SJSA1 (cell line): Measurements from ENCODE around the gene CLHC1. TPM values are rescaled to one million over a fixed set of nuclear protein-coding genes. Genes with fewer than 3 reads are reported as not detected.
A peak's percentile ranks its signal among the peaks of the same experiment; 100 is the strongest.
"Not testable (repeated sequence)": the region's sequence is repeated elsewhere in the genome, so short reads cannot be mapped to it uniquely, and the experiment has no call there.

Experiments
- DNase-seq, 2 experiments: peaks; one replicate each; pipeline ENCODE4 v3.0.0-alpha.2; 2015 to 2020; ENCODE audit warnings: low spot score in 2 of 2, low read depth in 1 of 2
- H3K27ac ChIP-seq: fragments of 250-450 bp; sonication (Bioruptor Pico); 2 replicates; pipeline ENCODE4 v1.5.1; 2020; ENCODE audit warnings: mild to moderate bottlenecking, moderate library complexity
- H3K27me3 ChIP-seq: fragments of 250-450 bp; sonication (Bioruptor Pico); replicated peaks from 2 replicates; pipeline ENCODE4 v1.5.1; 2020; ENCODE audit warnings: mild to moderate bottlenecking, moderate library complexity
- H3K36me3 ChIP-seq: fragments of 250-450 bp; sonication (Bioruptor Pico); 2 replicates; pipeline ENCODE4 v1.5.1; 2020; ENCODE audit warnings: mild to moderate bottlenecking
- H3K4me1 ChIP-seq: fragments of 250-450 bp; sonication (Bioruptor Pico); replicated peaks from 2 replicates; pipeline ENCODE4 v1.6.1; 2021; ENCODE audit warnings: mild to moderate bottlenecking
- H3K4me3 ChIP-seq: fragments of 250-450 bp; sonication (Bioruptor Pico); 2 replicates; pipeline ENCODE4 v1.5.1; 2020; ENCODE audit warnings: mild to moderate bottlenecking
- H3K9me3 ChIP-seq: fragments of 250-450 bp; sonication (Bioruptor Pico); replicated peaks from 2 replicates; pipeline ENCODE4 v1.5.1; 2020; ENCODE audit warnings: mild to moderate bottlenecking
- total RNA-seq: library from RNA; depleted of rRNA; stranded (reverse); fragments of >200 nt; shearing (Covaris generic); gene quantifications from 2 replicates; pipeline ENCODE4 v1.2.3, GENCODE V29; 2014

Gene CLHC1
- total RNA-seq, 1 experiment from 2014 or later = 6.6 TPM

DNA sequence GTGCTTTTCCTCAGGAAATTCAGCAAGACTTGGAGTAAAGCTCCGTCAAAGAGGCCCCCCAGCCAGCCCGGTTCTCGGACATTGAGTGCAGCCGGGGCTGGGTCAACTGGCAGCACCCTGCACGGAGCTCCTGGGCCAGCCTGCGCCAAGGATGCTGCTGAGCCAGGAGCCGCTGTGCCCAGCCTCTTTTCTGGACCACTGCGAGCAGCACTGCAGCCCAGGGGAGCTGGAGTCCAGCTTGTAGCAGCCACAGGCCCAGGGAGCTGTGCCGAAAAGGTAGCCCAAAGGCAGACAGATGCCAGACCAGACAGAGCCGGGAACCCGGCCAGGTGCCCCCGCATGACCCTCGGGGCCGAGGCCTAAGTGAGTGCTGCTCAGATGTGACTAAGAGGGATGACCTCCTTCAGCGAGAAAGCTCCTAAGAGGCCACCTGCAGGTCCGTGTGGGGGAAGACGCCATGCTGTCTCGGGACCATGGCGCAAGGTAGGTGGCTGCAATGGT lies 7.3 kb downstream of the CLHC1 start:
- Histone ChIP-seq H3K4me1 (peaks cover 3% of the 10 kb centered on the region; the same call in 1 of the 2 replicates), H3K4me3 (no peak overlapping the region), H3K27ac (no peak overlapping the region), H3K9me3 (no peaks in the 10 kb centered on the region), H3K36me3 (peaks cover 9% of the 10 kb centered on the region), H3K27me3 (no peaks in the 10 kb centered on the region)
- DNase-seq = no peak

DNA sequence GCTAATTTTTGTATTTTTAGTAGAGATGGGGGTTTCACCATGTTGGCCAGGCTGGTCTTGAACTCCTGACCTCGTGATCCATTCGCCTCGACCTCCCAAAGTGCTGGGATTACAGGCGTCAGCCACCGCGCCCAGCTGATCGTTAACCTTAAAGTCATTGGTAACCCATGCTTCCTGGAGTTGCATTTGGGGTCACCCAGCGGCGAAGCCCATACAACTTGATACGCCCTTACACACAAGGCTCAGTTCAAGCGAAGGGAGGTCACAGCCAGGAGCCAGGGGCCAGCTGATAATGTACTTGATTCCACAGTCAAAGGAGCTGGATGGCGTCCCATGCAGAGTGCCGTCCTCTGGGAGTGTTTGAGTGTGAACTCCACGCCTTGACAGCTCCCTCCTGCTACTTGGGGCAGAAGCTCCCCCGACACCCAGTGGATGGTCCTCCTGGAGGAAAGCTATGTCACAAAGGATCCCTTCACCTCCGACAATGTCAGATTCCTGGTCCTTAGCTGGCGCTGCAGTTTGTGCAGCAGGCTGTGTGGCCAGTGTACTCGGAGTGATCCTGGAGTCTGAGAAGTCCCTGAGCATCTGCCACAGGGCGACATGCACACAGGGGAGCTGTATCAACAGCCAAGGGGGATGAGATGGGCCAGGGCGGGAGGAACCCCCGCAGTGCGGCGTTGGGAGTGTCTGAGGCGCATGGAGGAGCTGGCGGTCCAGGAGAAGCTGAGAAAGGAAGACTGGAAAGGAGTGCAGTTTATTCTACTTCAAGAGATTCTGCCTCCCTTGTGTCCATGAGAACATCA lies 7.9 kb downstream of the CLHC1 start:
- no peak for DNase-seq
- no peak overlapping the region for H3K27ac ChIP-seq
- H3K36me3 ChIP-seq = peaks cover 9% of the 10 kb centered on the region
- peaks cover 3% of the 10 kb centered on the region; the same call in 1 of the 2 replicates for H3K4me1 ChIP-seq
- H3K9me3 ChIP-seq = no peaks in the 10 kb centered on the region
- no peaks in the 10 kb centered on the region for H3K27me3 ChIP-seq
- no peak overlapping the region for H3K4me3 ChIP-seq

DNA sequence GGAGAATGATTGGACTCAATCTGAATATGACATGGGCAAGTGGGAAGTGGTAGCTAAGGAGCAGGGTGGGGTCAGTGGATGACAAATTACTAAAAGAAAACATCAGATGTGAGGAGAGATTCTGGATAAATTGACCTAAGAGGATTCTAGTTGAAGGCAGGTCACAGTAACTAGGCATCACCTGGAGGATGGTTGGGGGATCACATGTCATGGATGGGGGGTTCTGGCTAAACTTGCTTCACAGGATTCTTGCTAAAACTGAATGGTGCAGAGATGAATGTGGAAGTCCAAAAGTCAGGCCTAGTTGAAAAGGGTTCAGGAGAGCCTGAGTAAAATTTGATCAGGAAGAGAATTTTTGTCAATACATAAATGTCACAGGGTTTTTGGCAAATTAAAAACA lies 18.3 kb downstream of the CLHC1 start:
- Histone ChIP-seq H3K9me3 (no peaks in the 10 kb centered on the region), H3K27me3 (no peaks in the 10 kb centered on the region), H3K4me3 (no peak overlapping the region), H3K36me3 (no peaks in the 10 kb centered on the region), H3K27ac (no peak overlapping the region), H3K4me1 (no peaks in the 10 kb centered on the region)
- no peak for DNase-seq

DNA sequence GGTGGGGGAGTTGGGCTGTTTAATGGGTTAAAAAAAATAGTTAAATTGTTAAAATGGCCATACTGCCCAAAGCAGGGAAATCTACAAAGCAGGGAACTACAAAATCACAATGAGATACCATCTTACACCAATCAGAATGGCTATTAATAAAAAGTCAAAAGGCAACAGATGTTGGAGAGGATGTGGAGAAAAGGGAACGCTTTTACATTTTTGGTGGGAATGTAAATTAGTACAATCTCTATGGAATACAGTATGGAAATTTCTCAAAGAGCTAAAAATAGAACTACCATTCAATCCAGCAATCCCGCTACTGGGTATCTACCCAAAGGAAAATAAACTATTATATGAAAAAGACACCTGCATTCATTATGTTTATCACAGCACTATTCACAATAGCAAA lies 27.1 kb downstream of the CLHC1 start:
- no peaks in the 10 kb centered on the region for H3K27me3 ChIP-seq
- H3K36me3 ChIP-seq = no peaks in the 10 kb centered on the region
- H3K9me3 ChIP-seq = no peaks in the 10 kb centered on the region

DNA sequence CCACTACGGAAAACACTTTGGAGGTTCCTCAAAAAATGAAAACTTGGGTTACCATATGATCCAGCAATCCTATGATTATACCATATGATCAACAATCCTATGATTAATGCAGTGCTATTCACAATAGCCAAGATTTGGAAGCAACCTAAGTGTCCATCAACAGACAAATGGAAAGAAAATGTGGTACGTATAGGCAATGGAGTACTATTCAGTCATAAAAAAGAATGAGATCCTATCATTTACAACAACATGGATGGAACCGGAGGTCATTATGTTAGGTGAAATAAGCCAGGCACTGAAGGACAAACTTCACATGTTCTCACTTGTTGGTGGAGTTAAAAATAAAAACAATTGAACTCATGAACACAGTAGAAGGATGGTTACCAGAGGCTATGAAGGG lies 27.6 kb downstream of the CLHC1 start:
- H3K9me3 ChIP-seq = no peaks in the 10 kb centered on the region
- H3K4me1 ChIP-seq = no peaks in the 10 kb centered on the region
- H3K27me3 ChIP-seq = no peaks in the 10 kb centered on the region
- H3K27ac ChIP-seq = no peak overlapping the region
- no peak overlapping the region for H3K4me3 ChIP-seq
- H3K36me3 ChIP-seq = 0 out of 2 replicates have a peak, but pooled peaks cover 3% of the 10 kb centered on the region
- DNase-seq = no peak

More for the DNA sequence above, 27.1 kb downstream of the CLHC1 start:
- no peak overlapping the region for H3K4me3 ChIP-seq
- H3K27ac ChIP-seq = no peak overlapping the region
- no peaks in the 10 kb centered on the region for H3K4me1 ChIP-seq
- DNase-seq = no peak

DNA sequence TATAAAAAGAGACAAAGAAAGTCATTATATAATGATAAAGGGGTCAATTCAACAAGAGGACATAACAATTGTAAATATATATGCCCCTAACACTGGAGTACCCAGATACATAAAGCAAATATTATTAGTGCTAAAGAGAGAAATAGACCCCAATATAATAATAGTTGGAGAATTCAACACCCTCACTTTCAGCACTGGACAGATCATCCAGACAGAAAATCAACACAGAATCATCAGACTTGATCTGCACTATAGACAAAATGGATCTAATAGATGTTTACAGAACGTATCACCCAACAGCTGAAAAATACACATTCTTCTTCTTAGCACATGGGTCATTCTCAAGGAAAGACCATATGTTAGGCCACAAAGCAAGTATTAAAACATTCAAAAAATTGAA lies 31.7 kb downstream of the CLHC1 start:
- H3K36me3 ChIP-seq = peaks cover 6% of the 10 kb centered on the region; the same call in 1 of the 2 replicates
- no peaks in the 10 kb centered on the region for H3K9me3 ChIP-seq
- no peaks in the 10 kb centered on the region for H3K4me1 ChIP-seq
- H3K27me3 ChIP-seq = no peaks in the 10 kb centered on the region
- H3K4me3 ChIP-seq = no peak overlapping the region
- DNase-seq = no peak
- no peak overlapping the region for H3K27ac ChIP-seq

DNA sequence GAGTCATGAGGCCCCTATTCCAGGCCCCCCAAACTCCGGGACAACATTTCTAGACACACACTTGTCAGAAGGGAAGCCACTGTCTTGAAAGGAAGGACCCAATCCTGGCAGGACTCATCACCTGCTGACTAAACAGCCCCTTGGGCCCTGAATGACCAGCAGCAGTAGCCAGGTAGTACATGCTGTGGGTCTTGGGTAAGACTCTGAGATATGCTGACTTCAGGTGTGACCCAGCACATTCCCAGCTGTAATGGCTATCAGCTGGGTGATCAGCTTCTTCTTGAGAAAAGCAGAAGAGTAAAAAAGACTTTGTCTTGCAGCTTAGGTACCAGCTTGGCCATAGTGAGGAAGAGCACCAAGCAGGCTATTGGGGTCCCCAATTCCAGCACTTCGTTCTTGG lies 35.6 kb downstream of the CLHC1 start:
- Histone ChIP-seq H3K9me3 (no peaks in the 10 kb centered on the region), H3K27me3 (no peaks in the 10 kb centered on the region), H3K4me1 (no peaks in the 10 kb centered on the region), H3K36me3 (peaks cover 9% of the 10 kb centered on the region), H3K4me3 (no peak overlapping the region), H3K27ac (no peak overlapping the region)
- DNase-seq = no peak

DNA sequence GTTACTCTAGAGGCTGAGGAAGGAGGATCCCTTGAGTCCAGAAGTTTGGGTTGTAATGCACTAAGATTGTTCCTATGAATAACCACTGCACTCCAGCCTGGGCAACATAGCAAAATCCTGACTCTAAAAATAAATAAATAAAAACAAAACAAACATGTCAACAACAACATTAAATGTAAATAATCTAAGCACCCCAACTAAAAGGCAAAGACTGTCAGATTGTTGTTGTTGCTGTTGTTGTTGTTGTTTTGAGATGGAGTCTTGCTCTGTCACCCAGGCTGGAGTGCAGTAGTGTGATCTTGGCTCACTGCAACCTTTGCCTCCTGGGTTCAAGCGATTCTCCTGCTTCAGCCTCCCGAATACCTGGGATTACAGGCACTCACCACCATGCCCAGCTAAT lies 40.2 kb downstream of the CLHC1 start:
- H3K36me3 ChIP-seq, H3K9me3 ChIP-seq, H3K4me1 ChIP-seq, H3K27ac ChIP-seq, H3K27me3 ChIP-seq, H3K4me3 ChIP-seq, DNase-seq: not testable (repeated sequence)

DNA sequence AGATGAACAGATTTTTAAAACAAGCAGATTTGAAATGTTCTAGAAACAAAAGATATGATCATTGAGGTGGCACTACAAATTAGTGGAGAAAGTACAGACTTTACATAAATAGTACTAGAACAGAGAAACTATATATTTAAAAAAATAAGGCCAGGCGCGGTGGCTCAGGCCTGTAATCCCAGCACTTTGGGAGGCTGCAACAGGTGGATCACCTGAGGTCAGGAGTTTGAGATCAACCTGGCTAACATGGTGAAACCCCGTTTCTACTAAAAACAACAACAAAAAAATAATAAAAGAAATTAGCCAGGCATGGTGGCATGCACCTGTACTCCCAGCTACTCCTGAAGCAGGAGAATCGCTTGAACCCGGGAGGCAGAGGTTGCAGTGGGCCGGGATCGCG lies 45.3 kb downstream of the CLHC1 start:
- H3K4me3 ChIP-seq = not testable (repeated sequence)

DNA sequence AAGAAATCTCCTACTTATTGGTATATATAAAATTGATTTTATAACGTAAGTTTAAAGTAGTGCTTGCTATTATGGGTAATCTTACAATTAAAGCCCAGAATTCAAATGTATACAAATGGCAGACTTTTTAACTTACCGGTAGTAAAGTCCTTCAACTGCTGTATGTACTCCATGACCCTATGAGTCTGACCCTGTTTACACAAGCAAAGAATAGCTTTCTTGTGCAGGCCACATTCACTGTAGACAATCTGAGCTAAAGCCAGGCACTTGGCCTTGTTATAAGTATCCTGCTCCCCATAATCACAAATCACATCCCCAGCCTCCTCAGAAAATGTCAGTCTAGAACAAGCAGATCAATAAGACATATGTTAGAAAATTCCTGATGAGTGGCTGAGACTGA lies 51.7 kb downstream of the CLHC1 start:
- no peaks in the 10 kb centered on the region for H3K4me1 ChIP-seq
- H3K27ac ChIP-seq = no peak overlapping the region
- no peak for DNase-seq

More for the DNA sequence above, 45.3 kb downstream of the CLHC1 start:
- DNase-seq, H3K36me3 ChIP-seq, H3K9me3 ChIP-seq, H3K27ac ChIP-seq, H3K27me3 ChIP-seq, H3K4me1 ChIP-seq: not testable (repeated sequence)

DNA sequence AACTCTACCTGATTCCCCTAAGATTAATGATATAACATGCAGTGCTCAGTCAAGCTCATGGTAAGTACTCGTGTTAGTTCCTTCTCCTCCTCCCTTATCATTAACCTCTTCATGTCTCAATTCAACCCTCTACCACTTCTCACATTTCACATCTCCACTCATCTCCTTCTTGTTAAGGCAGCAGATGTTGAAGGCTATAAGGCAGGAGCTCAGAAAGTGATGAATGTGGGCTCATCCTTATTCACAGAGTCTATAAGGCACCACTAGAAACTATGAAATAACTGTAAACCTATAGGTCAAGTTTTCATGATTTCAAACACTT lies 56.0 kb downstream of the CLHC1 start:
- Histone ChIP-seq H3K27me3 (no peaks in the 10 kb centered on the region), H3K36me3 (no peaks in the 10 kb centered on the region), H3K4me1 (no peaks in the 10 kb centered on the region), H3K9me3 (no peaks in the 10 kb centered on the region), H3K4me3 (no peak overlapping the region), H3K27ac (no peak overlapping the region)
- no peak for DNase-seq

More for the DNA sequence above, 51.7 kb downstream of the CLHC1 start:
- no peaks in the 10 kb centered on the region for H3K36me3 ChIP-seq
- no peaks in the 10 kb centered on the region for H3K9me3 ChIP-seq
- H3K4me3 ChIP-seq = no peak overlapping the region
- H3K27me3 ChIP-seq = no peaks in the 10 kb centered on the region

DNA sequence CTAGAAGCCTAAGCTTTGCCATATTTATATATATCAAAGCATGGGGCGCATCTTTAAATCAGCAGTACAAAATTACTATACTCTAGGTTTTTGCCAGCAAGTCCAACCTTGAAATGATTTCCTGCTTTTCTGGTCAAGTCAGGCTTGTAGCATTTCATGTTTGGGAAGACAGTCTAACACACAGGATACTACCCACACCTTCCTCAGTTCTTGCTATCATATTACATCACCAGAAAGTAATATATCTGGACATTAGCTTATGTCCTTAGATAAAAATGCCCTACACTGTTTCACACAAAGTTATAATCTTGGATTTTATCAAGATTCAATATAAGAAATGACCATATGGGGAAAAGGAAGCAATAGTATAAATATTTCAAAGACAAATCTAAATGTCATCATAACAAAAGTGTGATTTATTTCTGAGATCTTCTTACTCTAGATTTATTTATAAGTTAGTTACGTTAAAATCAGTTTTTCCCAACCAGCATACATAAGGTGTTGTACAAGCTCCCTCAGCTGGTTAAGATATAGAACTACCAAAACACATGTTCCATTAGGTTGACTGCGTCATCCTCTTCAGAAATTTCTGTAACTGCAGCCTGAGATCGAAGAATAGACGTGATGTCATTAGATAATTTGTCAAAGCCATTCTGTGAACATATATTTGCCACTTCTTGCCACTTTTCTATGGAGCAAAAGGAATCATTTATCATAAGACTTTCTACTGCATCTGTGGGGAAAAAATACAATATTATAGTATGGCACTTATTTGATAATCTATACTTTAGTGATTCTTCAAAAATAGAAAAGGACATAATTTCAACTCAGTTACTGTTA lies 56.6 kb downstream of the CLHC1 start:
- Histone ChIP-seq H3K36me3 (no peaks in the 10 kb centered on the region), H3K27ac (no peak overlapping the region), H3K4me1 (no peaks in the 10 kb centered on the region), H3K4me3 (no peak overlapping the region), H3K27me3 (no peaks in the 10 kb centered on the region), H3K9me3 (no peaks in the 10 kb centered on the region)
- peak in 1 of 2 experiments; percentile 38 for DNase-seq

DNA sequence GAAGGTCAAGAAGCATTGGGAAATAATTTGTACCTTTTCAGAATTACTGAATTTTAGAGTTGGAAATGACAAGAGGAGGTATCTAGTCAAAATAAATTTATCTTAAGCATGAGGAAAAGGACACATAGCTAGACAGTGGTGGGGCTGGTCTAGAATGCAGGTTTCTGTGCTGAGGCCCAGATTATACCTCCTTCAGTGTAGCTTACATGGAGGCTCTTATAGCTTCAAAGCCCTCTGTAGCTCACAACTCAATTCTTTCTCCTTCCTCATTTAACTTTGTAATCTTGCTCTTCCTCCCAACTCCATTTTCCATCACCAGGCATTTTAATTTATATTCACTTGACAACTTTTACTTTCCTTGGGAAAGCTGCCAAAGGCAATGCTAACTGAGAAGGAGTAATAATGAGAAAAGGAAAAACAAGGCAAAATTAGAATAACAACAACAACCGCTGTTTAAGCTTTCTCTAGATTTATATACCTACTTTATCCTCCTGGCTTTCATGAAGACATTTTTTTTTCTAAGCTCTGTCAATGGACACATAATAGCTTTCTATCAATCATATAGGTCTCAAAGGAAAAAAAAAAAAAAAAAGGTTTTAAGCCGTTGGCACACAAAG lies 58.5 kb downstream of the CLHC1 start:
- Histone ChIP-seq H3K9me3 (no peaks in the 10 kb centered on the region), H3K27me3 (no peaks in the 10 kb centered on the region), H3K4me1 (peaks cover 5% of the 10 kb centered on the region), H3K4me3 (no peak overlapping the region), H3K27ac (no peak overlapping the region), H3K36me3 (no peaks in the 10 kb centered on the region)
- DNase-seq = no peak

DNA sequence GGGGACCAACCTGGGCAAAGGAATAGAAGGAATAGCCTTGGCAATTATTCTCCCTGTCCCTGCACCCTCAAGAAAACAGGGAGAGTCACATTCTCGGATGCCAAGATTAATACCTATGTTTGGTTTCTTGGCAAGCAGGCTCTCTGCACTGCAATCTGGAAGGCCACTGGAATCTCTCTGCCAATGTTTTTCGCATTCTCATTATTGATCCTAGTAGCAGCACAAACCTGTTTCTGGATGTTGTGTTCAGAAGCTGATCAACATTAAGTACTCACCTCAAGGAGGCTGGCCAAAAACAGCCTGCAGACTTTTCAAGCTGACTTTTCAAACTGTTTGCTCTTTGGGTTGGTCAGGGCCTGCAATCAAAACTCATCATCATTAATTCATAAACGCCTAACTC lies 62.2 kb downstream of the CLHC1 start:
- no peak overlapping the region for H3K4me3 ChIP-seq
- H3K9me3 ChIP-seq = no peaks in the 10 kb centered on the region
- peaks cover 30% of the 10 kb centered on the region for H3K4me1 ChIP-seq
- DNase-seq = no peak
- H3K27me3 ChIP-seq = no peaks in the 10 kb centered on the region
- H3K27ac ChIP-seq = no peak overlapping the region
- H3K36me3 ChIP-seq = no peaks in the 10 kb centered on the region
